NCI-H2227 (cell line): ENCODE measurements around the gene DNAH6.

Source experiments
- DNase-seq: peaks from one replicate; lab custom pipeline; 2025; ENCODE audit not compliant: unreplicated experiment; lab: John Stamatoyannopoulos, UW

Gene DNAH6

GRCh38 chr2:84792856-84793522, 276.7 kb downstream of the DNAH6 start:
- no peak for DNase-seq

GRCh38 chr2:84793641-84794040, 277.3 kb downstream of the DNAH6 start:
- DNase-seq = no peak

GRCh38 chr2:84796798-84797197, 280.5 kb downstream of the DNAH6 start:
- DNase-seq = no peak

GRCh38 chr2:84797271-84797670, 281.0 kb downstream of the DNAH6 start:
- DNase-seq = no peak

- DNase-seq = no peak
Measured at GRCh38 chr2:84799772-84800171, 283.5 kb downstream of the DNAH6 start.

DNA sequence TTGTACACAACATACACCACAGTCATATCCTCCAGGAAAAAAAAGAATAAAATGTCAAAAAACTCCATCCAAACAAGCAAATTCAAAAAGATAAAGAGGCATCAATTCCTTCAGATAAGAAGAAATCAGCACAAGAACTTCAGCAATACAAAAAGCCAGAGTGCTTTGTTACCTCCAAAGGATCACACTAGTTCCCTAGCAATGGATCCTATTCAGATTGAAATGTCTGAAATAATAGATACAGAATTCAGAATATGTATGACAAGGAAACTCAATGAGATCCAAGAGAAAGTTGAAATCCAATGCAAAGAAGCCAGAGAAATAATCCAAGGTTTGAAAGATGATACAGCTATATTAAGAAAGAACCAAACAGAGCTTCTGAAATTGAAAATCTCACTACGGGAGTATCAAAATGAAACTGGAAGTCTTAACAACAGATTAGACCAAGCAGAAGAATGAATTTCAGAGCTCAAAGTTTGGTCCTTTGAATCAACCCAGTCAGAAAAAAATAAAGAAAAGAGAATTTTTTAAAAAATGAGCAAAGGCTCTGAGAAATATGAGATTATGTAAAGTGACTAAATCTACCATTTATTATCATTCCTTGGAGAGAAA, 284.0 kb downstream of the DNAH6 start:
- DNase-seq = no peak

DNA sequence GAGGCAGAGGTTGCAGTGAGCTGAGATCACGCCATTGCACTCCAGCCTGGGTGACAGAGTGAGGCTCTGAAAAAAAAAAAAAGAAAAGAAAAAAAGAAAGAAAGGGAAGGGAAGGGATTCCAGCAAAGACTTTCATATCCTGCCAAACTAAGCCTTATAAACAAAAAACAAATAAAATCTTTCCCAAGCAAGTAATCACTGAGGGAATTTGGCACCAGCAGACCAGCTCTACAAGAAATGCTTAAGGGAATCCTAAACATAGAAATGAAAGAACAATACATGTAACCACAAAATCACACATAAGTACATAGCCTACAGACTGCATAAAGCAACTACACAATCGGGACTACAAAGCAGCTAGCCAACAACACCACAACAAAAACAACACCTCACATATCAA, 285.5 kb downstream of the DNAH6 start:
- no peak for DNase-seq

DNA sequence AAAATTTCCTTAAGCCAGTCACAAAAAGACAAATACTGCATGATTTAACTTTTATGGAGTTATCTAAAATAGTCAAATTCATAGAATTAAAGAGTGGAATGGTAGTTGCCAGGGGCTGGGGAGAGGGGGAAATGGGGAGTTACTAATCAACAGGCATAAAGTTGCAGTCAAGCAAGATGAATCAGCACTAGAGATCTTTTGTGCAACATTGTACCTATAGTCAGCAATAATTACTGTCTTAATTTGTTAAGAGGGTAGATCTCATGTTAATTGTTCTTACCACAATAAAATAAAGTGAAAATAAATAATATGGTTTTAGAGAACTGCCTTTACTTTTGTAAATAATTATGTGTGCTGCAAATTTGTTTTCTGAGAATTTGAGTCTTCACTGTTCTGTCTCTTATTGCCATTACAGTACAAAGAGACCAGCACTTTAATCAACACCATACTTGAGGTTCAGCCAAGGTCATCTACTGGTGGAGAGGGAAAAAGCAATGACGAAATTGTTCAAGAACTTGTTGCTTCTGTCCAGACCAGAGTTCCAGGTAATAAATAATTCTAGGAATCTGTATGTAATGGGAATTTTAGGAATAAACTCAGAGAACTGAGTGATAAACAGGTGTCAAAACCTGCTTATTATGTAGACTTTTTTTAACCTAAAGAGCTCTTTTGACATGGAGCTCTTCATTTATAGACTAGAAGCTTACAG, 289.1 kb downstream of the DNAH6 start:
- DNase-seq = no peak

DNA sequence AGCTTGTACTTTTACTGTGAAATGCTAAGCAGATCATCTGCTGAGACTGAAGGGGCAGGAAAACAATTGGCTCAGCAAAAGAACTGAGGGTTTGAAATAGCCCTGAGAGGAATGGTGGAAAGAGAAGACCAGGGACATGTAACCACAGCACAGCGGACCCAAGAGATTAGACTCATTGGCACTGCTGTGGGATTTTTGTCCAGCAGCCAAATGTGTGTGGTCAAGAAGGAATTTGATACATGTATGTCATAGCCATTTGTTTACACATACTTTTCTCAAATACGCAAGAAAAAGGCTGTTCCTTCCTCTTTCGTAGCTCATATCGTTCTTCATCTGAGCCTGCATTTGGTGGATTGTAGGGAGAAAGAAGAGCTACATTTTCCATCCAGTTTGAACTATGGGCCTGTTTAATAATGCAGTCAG, 290.8 kb downstream of the DNAH6 start:
- no peak for DNase-seq

DNA sequence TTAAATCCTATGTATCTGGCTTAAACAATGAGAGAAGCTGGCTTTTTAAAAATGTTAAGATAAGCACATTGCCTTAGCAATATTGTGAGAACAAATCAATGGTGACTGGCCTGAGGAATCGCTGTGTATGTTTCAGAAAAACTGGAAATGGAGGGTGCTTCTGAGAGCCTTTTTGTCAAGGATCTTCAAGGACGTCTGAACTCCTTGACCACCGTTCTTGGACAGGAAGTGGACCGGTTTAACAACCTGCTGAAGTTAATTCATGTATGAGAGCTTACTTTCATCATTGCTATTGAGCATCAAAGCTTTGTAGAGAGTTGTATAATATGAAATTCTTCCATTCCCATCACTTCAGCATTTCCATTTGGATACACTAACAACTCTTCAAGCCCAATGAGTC, 292.0 kb downstream of the DNAH6 start:
- no peak for DNase-seq

DNA sequence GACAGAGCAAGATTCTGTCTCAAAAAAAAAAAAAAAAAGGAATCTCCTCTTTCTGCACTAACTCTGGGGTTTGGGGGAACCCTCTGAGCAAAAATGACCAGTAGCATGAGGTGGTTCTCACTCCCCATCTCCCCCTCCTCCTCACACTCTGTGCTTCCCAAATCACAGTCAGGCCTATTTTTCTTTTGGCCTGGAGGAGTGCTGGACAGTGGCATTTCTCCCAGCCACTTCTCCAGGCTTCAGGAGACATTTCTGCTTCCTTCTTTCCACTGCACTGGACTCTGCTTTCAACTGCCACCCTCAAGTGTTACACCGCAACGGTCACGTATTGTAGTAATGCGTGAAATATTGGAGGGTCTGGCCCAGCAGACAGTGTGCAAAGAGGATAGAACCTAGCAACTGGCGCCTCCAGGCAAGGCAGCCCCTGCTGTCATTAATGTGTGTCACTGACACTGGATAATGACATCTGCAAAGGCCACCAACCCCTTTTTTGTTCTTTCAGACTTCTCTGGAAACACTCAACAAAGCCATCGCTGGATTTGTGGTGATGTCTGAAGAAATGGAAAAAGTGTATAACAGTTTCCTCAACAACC, 295.6 kb downstream of the DNAH6 start:
- no peak for DNase-seq

- DNase-seq = no peak
Measured at GRCh38 chr2:84815146-84815545, 298.8 kb downstream of the DNAH6 start.

DNA sequence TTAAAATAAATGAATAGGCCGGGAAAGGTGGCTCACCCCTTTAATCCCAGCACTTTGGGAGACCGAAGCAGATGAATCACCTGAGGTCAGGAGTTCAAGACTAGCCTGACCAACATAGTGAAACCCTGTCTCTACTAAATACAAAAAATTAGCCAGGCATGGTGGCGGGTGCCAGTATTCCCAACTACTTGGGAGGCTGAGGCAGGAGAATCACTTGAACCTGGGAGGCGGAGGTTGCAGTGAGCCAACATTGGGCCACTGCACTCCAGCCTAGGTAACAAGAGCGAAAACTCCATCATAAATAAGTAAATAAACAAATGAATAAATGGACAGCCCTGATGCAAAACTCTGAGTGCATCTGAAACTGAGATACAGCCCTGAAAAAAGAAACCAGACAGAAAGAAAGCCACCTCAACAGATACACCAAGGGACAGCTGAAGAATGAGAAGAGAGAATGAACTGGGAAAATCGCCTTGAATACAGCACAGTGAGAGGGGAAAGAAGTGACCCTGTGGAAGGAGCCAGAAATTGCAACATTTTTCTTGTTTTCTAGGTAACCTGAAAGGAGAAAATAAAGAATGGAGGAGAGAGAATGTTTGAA, 300.2 kb downstream of the DNAH6 start:
- no peak for DNase-seq

GRCh38 chr2:84817239-84817655, 300.9 kb downstream of the DNAH6 start:
- DNase-seq = no peak

- DNase-seq = no peak
Measured at GRCh38 chr2:84821806-84822205, 305.5 kb downstream of the DNAH6 start.

GRCh38 chr2:84823229-84823628, 306.9 kb downstream of the DNAH6 start:
- no peak for DNase-seq

DNA sequence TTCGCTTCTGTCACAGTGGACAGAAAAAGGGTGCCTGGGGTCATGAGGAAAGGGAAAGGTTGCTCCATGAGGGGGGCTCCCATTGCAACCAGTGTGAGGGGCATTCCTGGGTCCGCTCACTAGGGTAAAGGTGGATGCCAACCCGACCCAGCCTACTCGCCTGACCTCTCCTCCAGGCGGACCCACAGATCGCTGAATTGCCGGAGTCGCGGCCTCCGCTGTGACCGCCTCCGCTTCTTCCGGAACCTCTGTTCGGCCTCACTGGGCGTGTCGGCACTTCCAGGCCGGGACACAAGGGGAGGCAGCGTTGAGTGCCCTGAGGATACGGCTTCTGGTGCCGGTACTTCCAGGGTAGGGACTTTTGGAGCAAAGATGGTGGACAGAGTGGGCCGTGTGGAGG, 307.5 kb downstream of the DNAH6 start:
- no peak for DNase-seq

DNA sequence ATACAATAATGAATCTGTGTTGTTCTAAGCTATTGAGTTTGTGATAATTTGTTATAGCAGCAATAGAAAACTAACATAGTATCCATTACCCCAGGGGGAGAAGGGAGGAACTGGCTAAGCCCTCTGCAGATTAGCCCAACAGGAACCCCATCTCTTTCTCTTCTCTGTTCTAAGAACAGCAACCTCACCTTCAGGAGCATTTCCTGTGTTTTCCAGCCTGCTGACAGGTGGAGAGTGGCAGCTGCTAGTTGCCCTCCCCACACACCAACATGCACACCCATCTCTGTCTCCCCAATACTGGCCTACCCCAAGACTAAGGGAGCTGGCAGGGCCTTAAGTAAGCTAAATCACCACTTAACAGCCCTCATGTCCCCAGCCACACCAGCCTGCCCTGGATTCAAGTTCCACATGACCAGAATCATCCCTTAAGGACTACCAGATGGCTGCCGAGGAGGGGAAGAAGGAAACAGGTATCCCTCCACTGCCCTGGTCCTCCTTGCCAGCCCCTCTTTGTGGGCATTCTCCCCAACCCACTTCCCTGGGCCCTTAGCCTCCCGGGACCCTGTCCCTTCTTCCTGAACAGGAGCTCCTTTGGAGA, 311.8 kb downstream of the DNAH6 start:
- DNase-seq = no peak

- no peak for DNase-seq
Measured at GRCh38 chr2:84829693-84830092, 313.4 kb downstream of the DNAH6 start.

GRCh38 chr2:84830095-84830494, 313.8 kb downstream of the DNAH6 start:
- DNase-seq = no peak
